Stimulated activated CD4-positive, alpha-beta T cell treated with anti-CD3 and anti-CD28 coated beads, Interleukin-12 subunit alpha, Interleukin-12 subunit beta, amount 100 ng/mL, for 24 hours (primary cell): ENCODE measurements around the gene AUTS2.

Experiments
- DNase-seq, 2 experiments: peaks; one replicate each; pipeline ENCODE4 v3.0.0-alpha.2; 2020; ENCODE audit warnings: low read depth in 2 of 2

Gene AUTS2

GRCh38 chr7:69624435-69625230, 26.4 kb downstream of the AUTS2 start:
- no peak for DNase-seq

- no peak for DNase-seq
Observed at GRCh38 chr7:69625238-69625637, 27.0 kb downstream of the AUTS2 start.

- DNase-seq: no peak
Observed at GRCh38 chr7:69625798-69626197, 27.5 kb downstream of the AUTS2 start.

GRCh38 chr7:69630292-69630691, 32.0 kb downstream of the AUTS2 start:
- no peak for DNase-seq

GRCh38 chr7:69631131-69631530, 32.9 kb downstream of the AUTS2 start:
- DNase-seq: no peak

GRCh38 chr7:69632280-69632679, 34.0 kb downstream of the AUTS2 start:
- DNase-seq: no peak

- DNase-seq: no peak
Observed at GRCh38 chr7:69633122-69633831, 35.0 kb downstream of the AUTS2 start.

GRCh38 chr7:69635555-69636185, 37.4 kb downstream of the AUTS2 start:
- no peak for DNase-seq

GRCh38 chr7:69638674-69639073, 40.4 kb downstream of the AUTS2 start:
- no peak for DNase-seq

- DNase-seq: no peak
Observed at GRCh38 chr7:69640216-69640615, 41.9 kb downstream of the AUTS2 start.

GRCh38 chr7:69640925-69641594, 42.8 kb downstream of the AUTS2 start:
- DNase-seq: no peak

GRCh38 chr7:69643265-69643664, 45.0 kb downstream of the AUTS2 start:
- no peak for DNase-seq

- no peak for DNase-seq
Observed at GRCh38 chr7:69643708-69644445, 45.6 kb downstream of the AUTS2 start.

- DNase-seq: no peak
Observed at GRCh38 chr7:69645683-69646082, 47.4 kb downstream of the AUTS2 start.

GRCh38 chr7:69651101-69651590, 52.9 kb downstream of the AUTS2 start:
- no peak for DNase-seq

- no peak for DNase-seq
Observed at GRCh38 chr7:69652947-69653701, 54.8 kb downstream of the AUTS2 start.

- DNase-seq: no peak
Observed at GRCh38 chr7:69653806-69654205, 55.5 kb downstream of the AUTS2 start.

GRCh38 chr7:69654381-69654780, 56.1 kb downstream of the AUTS2 start:
- no peak for DNase-seq

- DNase-seq: no peak
Observed at GRCh38 chr7:69654849-69655707, 56.8 kb downstream of the AUTS2 start.

- no peak for DNase-seq
Observed at GRCh38 chr7:69656077-69656476, 57.8 kb downstream of the AUTS2 start.
